HCT116 (cell line): Measurements from ENCODE around the gene SPRED2. TPM values are rescaled to one million over a fixed set of nuclear protein-coding genes. Genes with fewer than 3 reads are reported as not detected.

Experiments
- ATAC-seq: fragments of 200-7000 bp; cut with Tn5 transposase; 2 replicates; pipeline ENCODE4 v1.9.1; 2020; ENCODE audit warnings: mild to moderate bottlenecking, moderate library complexity
- BruUV-seq: library from RNA; stranded (reverse); fragments of 400-500 nt; replicated peaks from 2 replicates; lab custom pipeline; 2021; lab: Mats Ljungman, UMichigan
- CTCF ChIA-PET: fragments of 300-600 bp; sonication (Branson Sonifier 250); formaldehyde crosslinking; loops from one replicate; lab custom pipeline; 2021; ENCODE audit warnings: antibody characterized with exemption; lab: Charles Lee
- POLR2A ChIA-PET: fragments of 300-600, 350-600 bp; sonication (Branson Sonifier 250); formaldehyde crosslinking; loops from one replicate; lab custom pipeline; 2021; ENCODE audit warnings: antibody characterized with exemption; lab: Charles Lee
- RAD21 ChIA-PET, 2 experiments: fragments of 300-600 bp; sonication (Branson Sonifier 250); formaldehyde crosslinking; loops; one replicate each; lab custom pipeline; 2023; ENCODE audit warnings: low total read pairs in 2 of 2; ENCODE audit not compliant: uncharacterized antibody in 2 of 2, unreplicated experiment in 2 of 2, low non-redundant PET in 1 of 2; lab: Charles Lee
- DNase-seq: peaks from one replicate; pipeline ENCODE4 v3.0.0-alpha.2; 2010; ENCODE audit warnings: low read depth, low spot score
- H2AFZ ChIP-seq: fragments of 200-600 bp; shearing (Covaris generic), sonication (generic); 2 replicates; pipeline ENCODE4 v1.6.1; 2017; ENCODE audit warnings: low read depth, mixed run types, mixed read lengths, antibody characterized with exemption, low read length; ENCODE audit not compliant: poor library complexity, severe bottlenecking
- H3K27ac ChIP-seq: 2 replicates; pipeline ENCODE4 v1.5.1; 2012; ENCODE audit warnings: low read depth, low read length
- H3K27me3 ChIP-seq: fragments of 200-600 bp; sonication (generic); 2 replicates; pipeline ENCODE4 v1.6.1; 2016; ENCODE audit warnings: mixed run types, low read length, mixed read lengths; ENCODE audit not compliant: insufficient read depth
- H3K36me3 ChIP-seq, 2 experiments: fragments of 200-500 bp in 1 of 2; fragments of 200-600 bp in 1 of 2; sonication (Bioruptor generic) in 1 of 2; sonication (generic) in 1 of 2; 2 replicates each; pipeline versions ENCODE4 v1.5.1 to v1.6.1; 2014 to 2016; ENCODE audit warnings: low read length in 2 of 2, inconsistent platforms in 1 of 2, mixed read lengths in 1 of 2, mixed run types in 1 of 2; ENCODE audit not compliant: insufficient read depth in 2 of 2, control insufficient read depth in 1 of 2
- H3K4me1 ChIP-seq, 2 experiments: fragments of 200-600 bp in 1 of 2; sonication (generic) in 1 of 2; 2 replicates each; pipeline versions ENCODE4 v1.5.1 to v1.6.1; 2012 to 2017; ENCODE audit warnings: low read length in 2 of 2, inconsistent platforms in 1 of 2, mild to moderate bottlenecking in 1 of 2, mixed read lengths in 1 of 2, mixed run types in 1 of 2, moderate library complexity in 1 of 2; ENCODE audit not compliant: insufficient read depth in 2 of 2, control insufficient read depth in 1 of 2
- H3K4me2 ChIP-seq: fragments of 200-600 bp; sonication (generic); 2 replicates; pipeline ENCODE4 v1.6.1; 2017; ENCODE audit warnings: mixed run types, low read length, mixed read lengths
- H3K4me3 ChIP-seq, 2 experiments: fragments of 200-600 bp in 1 of 2; sonication (generic) in 1 of 2; replicated peaks in 1 of 2; 2 replicates each; pipeline ENCODE4 v1.5.1; 2011 to 2016; ENCODE audit warnings: low read length in 2 of 2, control low read depth in 1 of 2, low read depth in 1 of 2, mild to moderate bottlenecking in 1 of 2, mixed read lengths in 1 of 2, mixed run types in 1 of 2
- H3K79me2 ChIP-seq: fragments of 200-600 bp; sonication (generic); 2 replicates; pipeline ENCODE4 v1.6.1; 2017; ENCODE audit warnings: mild to moderate bottlenecking, mixed run types, low read length, moderate library complexity, mixed read lengths; ENCODE audit not compliant: insufficient read depth
- H3K9ac ChIP-seq: fragments of 200-600 bp; sonication (generic); 2 replicates; pipeline ENCODE4 v1.6.1; 2016; ENCODE audit warnings: low read length, mixed read lengths
- H3K9me2 ChIP-seq: fragments of 200-600 bp; sonication (generic), shearing (Covaris generic); 2 replicates; pipeline ENCODE4 v1.6.1; 2017; ENCODE audit warnings: mixed run types, mild to moderate bottlenecking, moderate library complexity; ENCODE audit not compliant: insufficient read depth
- H3K9me3 ChIP-seq, 2 experiments: fragments of 200-500 bp in 1 of 2; fragments of 200-600 bp in 1 of 2; sonication (Bioruptor generic) in 1 of 2; sonication (generic) in 1 of 2; 2 replicates each; pipeline ENCODE4 v1.6.1; 2014 to 2017; ENCODE audit warnings: low read length in 2 of 2, mixed read lengths in 2 of 2, inconsistent platforms in 1 of 2, low read depth in 1 of 2, mild to moderate bottlenecking in 1 of 2, mixed run types in 1 of 2, moderate library complexity in 1 of 2; ENCODE audit not compliant: control insufficient read depth in 1 of 2, insufficient read depth in 1 of 2
- H4K20me1 ChIP-seq: fragments of 200-600 bp; sonication (generic), shearing (Covaris generic); 2 replicates; pipeline ENCODE4 v1.6.1; 2017; ENCODE audit warnings: mixed run types, mild to moderate bottlenecking, moderate library complexity; ENCODE audit not compliant: insufficient read depth
- CBX3 ChIP-seq: IDR thresholded peaks from 2 replicates; pipeline ENCODE4 v1.6.1; 2012; ENCODE audit warnings: low read depth
- EGR1 ChIP-seq: IDR thresholded peaks from 2 replicates; pipeline ENCODE4 v1.6.1; 2012; ENCODE audit warnings: low read depth
- ELF1 ChIP-seq: IDR thresholded peaks from 2 replicates; pipeline ENCODE4 v1.6.1; 2012; ENCODE audit warnings: low read depth, borderline replicate concordance
- EZH2 ChIP-seq: fragments of 200-600 bp; sonication (generic); IDR thresholded peaks from 2 replicates; pipeline ENCODE4 v1.6.1; 2017; ENCODE audit warnings: antibody characterized with exemption, mixed run types
- EZH2phosphoT487 ChIP-seq: fragments of 200-600 bp; IDR thresholded peaks from 2 replicates; pipeline ENCODE4 v1.6.1; 2018; ENCODE audit warnings: antibody characterized with exemption, borderline replicate concordance
- FOSL1 ChIP-seq: IDR thresholded peaks from 2 replicates; pipeline ENCODE4 v1.6.1; 2012; ENCODE audit warnings: low read depth
- MAX ChIP-seq: IDR thresholded peaks from 2 replicates; pipeline ENCODE4 v1.6.1; 2012
- SIN3A ChIP-seq: IDR thresholded peaks from 2 replicates; pipeline ENCODE4 v1.6.1; 2012; ENCODE audit warnings: low read depth
- TCF7L2 ChIP-seq: IDR thresholded peaks from 2 replicates; pipeline ENCODE4 v1.7.0; 2011; ENCODE audit warnings: borderline replicate concordance, inconsistent platforms; ENCODE audit not compliant: insufficient read depth, insufficient read length; ENCODE audit errors: extremely low read depth
- YY1 ChIP-seq: IDR thresholded peaks from 2 replicates; pipeline ENCODE4 v1.6.1; 2011; ENCODE audit warnings: low read length, low read depth, moderate library complexity, mild to moderate bottlenecking; ENCODE audit not compliant: insufficient replicate concordance; ENCODE audit errors: extremely low read depth
- ZFX ChIP-seq: fragments of 450-650 bp; IDR thresholded peaks from 2 replicates; pipeline ENCODE4 v1.6.1; 2017
- intact Hi-C: fragments of 100-400 bp; cut with micrococcal nuclease; formaldehyde crosslinking; loops from 2 replicates; pipeline ENCODE4 v1.10.0; 2022
- total RNA-seq: library from RNA; stranded (reverse); gene quantifications from one replicate; pipeline ENCODE4 v1.2.1, GENCODE V29; 2021; ENCODE audit not compliant: unreplicated experiment
- TF ChIP-seq, protein P1 (sequence below): IDR thresholded peaks from 2 replicates; pipeline ENCODE4 v1.6.1; 2012; ENCODE audit warnings: low read depth
- TF ChIP-seq, protein P2 (sequence below), 3 experiments: fragments of 200-600 bp in 1 of 3; sonication (generic) in 1 of 3; IDR thresholded peaks in 2 of 3; conservative IDR thresholded peaks in 1 of 3; 2 replicates each; pipeline ENCODE4 v1.5.1; 2012 to 2017; ENCODE audit warnings: low read depth in 2 of 3, low read length in 2 of 3, antibody characterized with exemption in 1 of 3, borderline replicate concordance in 1 of 3, control low read depth in 1 of 3, mild to moderate bottlenecking in 1 of 3, mixed read lengths in 1 of 3, mixed run types in 1 of 3, moderate library complexity in 1 of 3; ENCODE audit not compliant: insufficient read depth in 1 of 3

SPRED2 gene
- total RNA-seq, 1 experiment from 2014 or later = 62.6 TPM

DNA sequence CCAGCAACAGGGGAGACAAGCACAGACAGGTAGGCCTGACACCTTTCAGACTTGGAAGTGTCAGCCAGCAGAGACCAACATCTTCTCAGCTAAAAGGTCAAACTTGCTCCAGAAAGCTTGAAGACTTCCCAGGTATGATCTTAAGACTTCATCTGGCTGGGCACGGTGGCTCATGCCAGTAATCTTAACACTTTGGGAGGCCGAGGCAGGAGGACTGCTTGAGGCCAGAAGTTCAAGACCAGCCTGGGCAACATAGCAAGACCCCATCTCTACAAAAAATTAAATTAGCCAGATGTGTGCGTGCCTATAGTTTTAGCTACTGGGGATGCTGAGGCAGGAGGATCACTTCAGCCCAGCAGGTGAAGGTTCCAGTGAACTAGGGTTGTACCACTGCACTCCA, 39.0 kb upstream of the SPRED2 start:
- POLR2A ChIA-PET = no interaction called here
- ATAC-seq (no peak), DNase-seq (no peak)
- Histone ChIP-seq H3K9ac (no peak overlapping the region), H2AFZ (no peak overlapping the region), H3K36me3 (no peaks in the 10 kb centered on the region), H3K4me1 (no peaks in the 10 kb centered on the region), H3K4me2 (no peak overlapping the region), H3K9me3 (no peaks in the 10 kb centered on the region), H4K20me1 (no peaks in the 10 kb centered on the region), H3K27me3 (no peaks in the 10 kb centered on the region), H3K27ac (no peak overlapping the region), H3K9me2 (no peaks in the 10 kb centered on the region), H3K79me2 (no peaks in the 10 kb centered on the region), H3K4me3 (no peak overlapping the region)
- intact Hi-C loops = no loop called here
- CTCF ChIA-PET = no interaction called here
- BruUV-seq = no TSS peak
- RAD21 ChIA-PET = no interaction called here
- no peak for TF ChIP-seq YY1

- H3K9me2 ChIP-seq = no peaks in the 10 kb centered on the region
- no peaks in the 10 kb centered on the region for H3K4me1 ChIP-seq
- no peaks in the 10 kb centered on the region for H3K27me3 ChIP-seq
- no peak overlapping the region for H3K9ac ChIP-seq
- CTCF ChIA-PET = no interaction called here
- intact Hi-C loops = no loop called here
- no peaks in the 10 kb centered on the region for H3K36me3 ChIP-seq
- DNase-seq = no peak
- no peak overlapping the region for H3K4me2 ChIP-seq
- H2AFZ ChIP-seq = no peak overlapping the region
- no peaks in the 10 kb centered on the region for H3K79me2 ChIP-seq
- no peak for ATAC-seq
- H4K20me1 ChIP-seq = no peaks in the 10 kb centered on the region
- RAD21 ChIA-PET = no interaction called here
- BruUV-seq = no TSS peak
- TF ChIP-seq, protein P1, sequence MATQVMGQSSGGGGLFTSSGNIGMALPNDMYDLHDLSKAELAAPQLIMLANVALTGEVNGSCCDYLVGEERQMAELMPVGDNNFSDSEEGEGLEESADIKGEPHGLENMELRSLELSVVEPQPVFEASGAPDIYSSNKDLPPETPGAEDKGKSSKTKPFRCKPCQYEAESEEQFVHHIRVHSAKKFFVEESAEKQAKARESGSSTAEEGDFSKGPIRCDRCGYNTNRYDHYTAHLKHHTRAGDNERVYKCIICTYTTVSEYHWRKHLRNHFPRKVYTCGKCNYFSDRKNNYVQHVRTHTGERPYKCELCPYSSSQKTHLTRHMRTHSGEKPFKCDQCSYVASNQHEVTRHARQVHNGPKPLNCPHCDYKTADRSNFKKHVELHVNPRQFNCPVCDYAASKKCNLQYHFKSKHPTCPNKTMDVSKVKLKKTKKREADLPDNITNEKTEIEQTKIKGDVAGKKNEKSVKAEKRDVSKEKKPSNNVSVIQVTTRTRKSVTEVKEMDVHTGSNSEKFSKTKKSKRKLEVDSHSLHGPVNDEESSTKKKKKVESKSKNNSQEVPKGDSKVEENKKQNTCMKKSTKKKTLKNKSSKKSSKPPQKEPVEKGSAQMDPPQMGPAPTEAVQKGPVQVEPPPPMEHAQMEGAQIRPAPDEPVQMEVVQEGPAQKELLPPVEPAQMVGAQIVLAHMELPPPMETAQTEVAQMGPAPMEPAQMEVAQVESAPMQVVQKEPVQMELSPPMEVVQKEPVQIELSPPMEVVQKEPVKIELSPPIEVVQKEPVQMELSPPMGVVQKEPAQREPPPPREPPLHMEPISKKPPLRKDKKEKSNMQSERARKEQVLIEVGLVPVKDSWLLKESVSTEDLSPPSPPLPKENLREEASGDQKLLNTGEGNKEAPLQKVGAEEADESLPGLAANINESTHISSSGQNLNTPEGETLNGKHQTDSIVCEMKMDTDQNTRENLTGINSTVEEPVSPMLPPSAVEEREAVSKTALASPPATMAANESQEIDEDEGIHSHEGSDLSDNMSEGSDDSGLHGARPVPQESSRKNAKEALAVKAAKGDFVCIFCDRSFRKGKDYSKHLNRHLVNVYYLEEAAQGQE = no peak
- TF ChIP-seq SIN3A (no peak), FOSL1 (no peak), ELF1 (no peak), YY1 (no peak), MAX (no peak), TCF7L2 (no peak), EZH2 (no peak), EGR1 (no peak), ZFX (no peak), CBX3 (no peak), EZH2phosphoT487 (no peak)
- TF ChIP-seq, protein P2, sequence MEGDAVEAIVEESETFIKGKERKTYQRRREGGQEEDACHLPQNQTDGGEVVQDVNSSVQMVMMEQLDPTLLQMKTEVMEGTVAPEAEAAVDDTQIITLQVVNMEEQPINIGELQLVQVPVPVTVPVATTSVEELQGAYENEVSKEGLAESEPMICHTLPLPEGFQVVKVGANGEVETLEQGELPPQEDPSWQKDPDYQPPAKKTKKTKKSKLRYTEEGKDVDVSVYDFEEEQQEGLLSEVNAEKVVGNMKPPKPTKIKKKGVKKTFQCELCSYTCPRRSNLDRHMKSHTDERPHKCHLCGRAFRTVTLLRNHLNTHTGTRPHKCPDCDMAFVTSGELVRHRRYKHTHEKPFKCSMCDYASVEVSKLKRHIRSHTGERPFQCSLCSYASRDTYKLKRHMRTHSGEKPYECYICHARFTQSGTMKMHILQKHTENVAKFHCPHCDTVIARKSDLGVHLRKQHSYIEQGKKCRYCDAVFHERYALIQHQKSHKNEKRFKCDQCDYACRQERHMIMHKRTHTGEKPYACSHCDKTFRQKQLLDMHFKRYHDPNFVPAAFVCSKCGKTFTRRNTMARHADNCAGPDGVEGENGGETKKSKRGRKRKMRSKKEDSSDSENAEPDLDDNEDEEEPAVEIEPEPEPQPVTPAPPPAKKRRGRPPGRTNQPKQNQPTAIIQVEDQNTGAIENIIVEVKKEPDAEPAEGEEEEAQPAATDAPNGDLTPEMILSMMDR (IDR thresholded peaks at IDR 0.05 in 2 of 3, conservative IDR thresholded peaks at IDR 0.05 in 1 of 3; ENCODE audit: borderline replicate concordance in 1 of 3, insufficient read depth in 1 of 3, low read depth in 2 of 3, low read length in 2 of 3) = no peak
- POLR2A ChIA-PET = no interaction called here
- no peak overlapping the region for H3K27ac ChIP-seq
- H3K9me3 ChIP-seq = no peaks in the 10 kb centered on the region
- H3K4me3 ChIP-seq = no peak overlapping the region
These were observed 34.2 kb upstream of the SPRED2 start for GRCh38 chr2:65466551-65466950.
